SU-DHL-6 (cell line): ENCODE data around the gene DUS2.

ENCODE experiments used
- H2AFZ ChIP-seq: fragments of 200-600 bp; sonication (generic); 2 replicates; pipeline ENCODE4 v1.6.1; 2014; ENCODE audit warnings: low read depth, mild to moderate bottlenecking, moderate library complexity, mixed read lengths, antibody characterized with exemption, low read length; ENCODE audit not compliant: severe bottlenecking
- H3F3A ChIP-seq: fragments of 200-600 bp; shearing (Covaris generic); 2 replicates; pipeline ENCODE4 v1.6.0; 2016; ENCODE audit warnings: antibody characterized with exemption, mild to moderate bottlenecking; ENCODE audit not compliant: insufficient read depth
- H3K27ac ChIP-seq: fragments of 200-600 bp; sonication (generic); 2 replicates; pipeline ENCODE4 v1.5.1; 2016; ENCODE audit warnings: low read depth, mild to moderate bottlenecking, low read length, moderate library complexity, mixed read lengths
- H3K27me3 ChIP-seq: fragments of 200-600 bp; sonication (generic), shearing (Covaris generic); 2 replicates; pipeline ENCODE4 v1.6.0; 2014; ENCODE audit warnings: mild to moderate bottlenecking, low read length
- H3K36me3 ChIP-seq: fragments of 200-600 bp; sonication (generic); 2 replicates; pipeline ENCODE4 v1.6.1; 2014; ENCODE audit warnings: mild to moderate bottlenecking, low read length, mixed read lengths
- H3K4me2 ChIP-seq: fragments of 300-600, 200-600 bp; shearing (Covaris generic), sonication (generic); 2 replicates; pipeline ENCODE4 v1.6.0; 2014; ENCODE audit warnings: low read length, low read depth, mild to moderate bottlenecking; ENCODE audit not compliant: poor library complexity, severe bottlenecking
- H3K4me3 ChIP-seq: fragments of 200-600 bp; sonication (generic); 2 replicates; pipeline ENCODE4 v1.5.1; 2014; ENCODE audit warnings: antibody characterized with exemption, low read length, mild to moderate bottlenecking, mixed read lengths; ENCODE audit not compliant: insufficient read depth, poor library complexity, severe bottlenecking
- H3K79me2 ChIP-seq: fragments of 200-600 bp; sonication (generic); 2 replicates; pipeline ENCODE4 v1.6.1; 2014; ENCODE audit warnings: mild to moderate bottlenecking, low read length, moderate library complexity; ENCODE audit not compliant: insufficient read depth
- H3K9ac ChIP-seq: fragments of 200-600 bp; sonication (generic); 2 replicates; pipeline ENCODE4 v1.7.0; 2014; ENCODE audit warnings: mild to moderate bottlenecking, low read length
- H3K9me2 ChIP-seq: fragments of 200-600 bp; sonication (generic); replicated peaks from 2 replicates; pipeline ENCODE4 v1.6.1; 2014; ENCODE audit warnings: low read length; ENCODE audit not compliant: insufficient read depth
- H3K9me3 ChIP-seq: fragments of 200-600 bp; sonication (generic); 2 replicates; pipeline ENCODE4 v1.6.1; 2014; ENCODE audit warnings: low read length, mixed read lengths; ENCODE audit not compliant: insufficient read depth
- H4K20me1 ChIP-seq: fragments of 200-600 bp; sonication (generic); 2 replicates; pipeline ENCODE4 v1.6.1; 2014; ENCODE audit warnings: low read depth, mild to moderate bottlenecking, antibody characterized with exemption, low read length, moderate library complexity, mixed read lengths
- CTCF ChIP-seq: fragments of 200-600 bp; sonication (generic); IDR thresholded peaks from one replicate; pipeline ENCODE4 v1.5.1; 2017; ENCODE audit warnings: antibody characterized with exemption, mild to moderate bottlenecking, low read length, moderate library complexity; ENCODE audit not compliant: insufficient read depth, poor library complexity, severe bottlenecking
- EZH2phosphoT487 ChIP-seq: fragments of 200-600 bp; sonication (generic), shearing (Covaris generic); conservative IDR thresholded peaks from 2 replicates; pipeline ENCODE4 v1.6.1; 2018; ENCODE audit warnings: mild to moderate bottlenecking, antibody characterized with exemption, low read length, moderate library complexity, mixed read lengths

Gene DUS2

GRCh38 chr16:68097088-68097487, 74.0 kb downstream of the DUS2 start:
- no peak overlapping the region for H3K4me3 ChIP-seq
- H3K27ac ChIP-seq, result no peak overlapping the region
- H3K27me3 ChIP-seq, result no peaks in the 10 kb centered on the region
- no peaks in the 10 kb centered on the region for H3K9me2 ChIP-seq
- no peak overlapping the region for H3K9ac ChIP-seq
- H2AFZ ChIP-seq, result no peak overlapping the region
- H3K9me3 ChIP-seq, result no peaks in the 10 kb centered on the region
- H3F3A ChIP-seq, result 0 out of 2 replicates have a peak, but pooled peaks cover 3% of the 10 kb centered on the region
- no peaks in the 10 kb centered on the region for H3K36me3 ChIP-seq
- no peak overlapping the region for H3K4me2 ChIP-seq
- peaks cover 18% of the 10 kb centered on the region; the same call in 1 of the 2 replicates for H4K20me1 ChIP-seq
- no peak for TF ChIP-seq EZH2phosphoT487
- TF ChIP-seq CTCF, result no peak
- peaks cover 96% of the 10 kb centered on the region for H3K79me2 ChIP-seq

DNA sequence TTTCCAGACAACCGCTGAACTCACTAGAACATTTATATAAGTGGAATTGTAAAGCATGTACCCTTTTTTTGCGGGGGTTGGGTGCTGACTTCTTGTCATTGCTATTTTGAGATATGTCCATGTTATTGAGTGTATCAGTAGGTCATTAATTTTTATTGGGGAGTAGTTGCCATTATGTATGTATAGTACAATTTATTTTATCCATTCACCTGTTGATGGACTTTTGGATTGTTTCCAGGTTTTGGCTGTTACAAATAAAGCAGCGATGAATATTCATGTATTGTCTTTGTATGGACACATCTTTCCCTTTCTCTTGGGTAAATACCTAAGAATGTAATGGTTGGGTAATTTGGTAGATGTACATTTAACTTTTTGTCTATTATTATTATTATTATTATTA, 74.8 kb downstream of the DUS2 start:
- no peak overlapping the region for H3K9ac ChIP-seq
- H2AFZ ChIP-seq, result no peak overlapping the region

DNA sequence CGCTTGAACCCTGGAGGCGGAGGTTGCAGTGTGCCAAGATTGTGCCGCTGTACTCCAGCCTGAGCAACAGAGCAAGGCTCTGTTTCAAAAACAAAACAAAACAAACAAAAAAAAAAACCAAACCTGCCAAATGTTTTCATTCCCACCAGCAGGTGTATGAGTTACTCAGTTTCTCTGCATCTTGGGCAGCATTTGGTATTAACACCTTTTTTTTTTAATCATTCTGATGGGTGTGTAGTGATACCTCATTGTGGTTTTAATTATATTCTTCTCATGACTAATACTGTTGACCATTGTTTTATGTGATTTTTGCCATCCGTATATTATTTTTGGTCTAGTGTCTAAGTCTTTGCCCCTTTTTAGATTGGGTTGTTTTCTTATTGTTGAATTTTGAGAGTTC, 77.4 kb downstream of the DUS2 start:
- Histone ChIP-seq H3K27me3 (no peaks in the 10 kb centered on the region), H3K9me2 (no peaks in the 10 kb centered on the region), H3K4me2 (no peak overlapping the region), H3K9me3 (no peaks in the 10 kb centered on the region), H3K79me2 (peaks cover 96% of the 10 kb centered on the region), H3F3A (0 out of 2 replicates have a peak, but pooled peaks cover 3% of the 10 kb centered on the region), H3K27ac (no peak overlapping the region), H3K4me3 (no peak overlapping the region), H3K36me3 (no peaks in the 10 kb centered on the region), H2AFZ (no peak overlapping the region), H3K9ac (no peak overlapping the region), H4K20me1 (peaks cover 10% of the 10 kb centered on the region; the same call in 1 of the 2 replicates)
- TF ChIP-seq CTCF (no peak), EZH2phosphoT487 (no peak)

More for the DNA sequence above, 74.8 kb downstream of the DUS2 start:
- peaks cover 96% of the 10 kb centered on the region for H3K79me2 ChIP-seq
- H3K27me3 ChIP-seq, result no peaks in the 10 kb centered on the region
- peaks cover 22% of the 10 kb centered on the region; the same call in 1 of the 2 replicates for H4K20me1 ChIP-seq
- H3K9me2 ChIP-seq, result no peaks in the 10 kb centered on the region
- H3K9me3 ChIP-seq, result no peaks in the 10 kb centered on the region
- no peak overlapping the region for H3K4me3 ChIP-seq
- TF ChIP-seq EZH2phosphoT487, result no peak
- TF ChIP-seq CTCF, result no peak
- no peak overlapping the region for H3K27ac ChIP-seq
- 0 out of 2 replicates have a peak, but pooled peaks cover 3% of the 10 kb centered on the region for H3F3A ChIP-seq
- no peaks in the 10 kb centered on the region for H3K36me3 ChIP-seq
- H3K4me2 ChIP-seq, result no peak overlapping the region
